ENCODE measurements around the gene ZNF778.

The ZNF778 gene

GRCh38 chr16:89273741-89274472 is 56.4 kb downstream of the ZNF778 start:
- DNase-seq (ENCODE audit: extremely low read depth in 1 of 2, low read depth in 1 of 2) = no peak

- DNase-seq (ENCODE audit: extremely low read depth in 1 of 2, low read depth in 1 of 2) = no peak
Measured at GRCh38 chr16:89274561-89275283, 57.2 kb downstream of the ZNF778 start.

- DNase-seq (ENCODE audit: extremely low read depth in 1 of 2, low read depth in 1 of 2) = no peak
Measured at GRCh38 chr16:89275284-89275584, 57.7 kb downstream of the ZNF778 start.

- DNase-seq (ENCODE audit: extremely low read depth in 1 of 2, low read depth in 1 of 2) = no peak
Measured at GRCh38 chr16:89275837-89276720, 58.6 kb downstream of the ZNF778 start.

GRCh38 chr16:89277049-89277448 is 59.5 kb downstream of the ZNF778 start:
- no peak for DNase-seq (ENCODE audit: extremely low read depth in 1 of 2, low read depth in 1 of 2)

GRCh38 chr16:89277641-89278341 is 60.3 kb downstream of the ZNF778 start:
- no peak for DNase-seq (ENCODE audit: extremely low read depth in 1 of 2, low read depth in 1 of 2)

GRCh38 chr16:89278441-89279240 is 61.1 kb downstream of the ZNF778 start:
- no peak for DNase-seq (ENCODE audit: extremely low read depth in 1 of 2, low read depth in 1 of 2)

- DNase-seq (ENCODE audit: extremely low read depth in 1 of 2, low read depth in 1 of 2) = no peak
Measured at GRCh38 chr16:89279666-89280481, 62.4 kb downstream of the ZNF778 start.

- no peak for DNase-seq (ENCODE audit: extremely low read depth in 1 of 2, low read depth in 1 of 2)
Measured at GRCh38 chr16:89280546-89281188, 63.2 kb downstream of the ZNF778 start.

GRCh38 chr16:89281189-89281577 is 63.7 kb downstream of the ZNF778 start:
- DNase-seq (ENCODE audit: extremely low read depth in 1 of 2, low read depth in 1 of 2) = no peak

- no peak for DNase-seq (ENCODE audit: extremely low read depth in 1 of 2, low read depth in 1 of 2)
Measured at GRCh38 chr16:89281829-89282228, 64.3 kb downstream of the ZNF778 start.

GRCh38 chr16:89282523-89282922 is 65.0 kb downstream of the ZNF778 start:
- no peak for DNase-seq (ENCODE audit: extremely low read depth in 1 of 2, low read depth in 1 of 2)

GRCh38 chr16:89283449-89283848 is 65.9 kb downstream of the ZNF778 start:
- no peak for DNase-seq (ENCODE audit: extremely low read depth in 1 of 2, low read depth in 1 of 2)

GRCh38 chr16:89285381-89285780 is 67.9 kb downstream of the ZNF778 start:
- no peak for DNase-seq (ENCODE audit: extremely low read depth in 1 of 2, low read depth in 1 of 2)

- DNase-seq (ENCODE audit: extremely low read depth in 1 of 2, low read depth in 1 of 2) = no peak
Measured at GRCh38 chr16:89286096-89286495, 68.6 kb downstream of the ZNF778 start.
